NCI-H1436 treated with DMSO at 0.1 percent for 48 hours (cell line): Measurements from ENCODE around the gene UBE3C.
"Not testable (repeated sequence)": the region's sequence is repeated elsewhere in the genome, so short reads cannot be mapped to it uniquely, and the experiment has no call there.

Experiments used
- DNase-seq: peaks from one replicate; lab custom pipeline; 2025; lab: John Stamatoyannopoulos, UW

UBE3C gene

GRCh38 chr7:157271991-157272324 is 133.2 kb downstream of the UBE3C start:
- DNase-seq, result no peak

GRCh38 chr7:157272351-157273207 is 133.9 kb downstream of the UBE3C start:
- DNase-seq, result no peak

GRCh38 chr7:157273208-157274093 is 134.7 kb downstream of the UBE3C start:
- no peak for DNase-seq

GRCh38 chr7:157274094-157274634 is 135.4 kb downstream of the UBE3C start:
- not testable (repeated sequence) for DNase-seq

- no peak for DNase-seq
These were observed 136.3 kb downstream of the UBE3C start for GRCh38 chr7:157274991-157275427.

GRCh38 chr7:157276091-157276561 is 137.4 kb downstream of the UBE3C start:
- no peak for DNase-seq

- no peak for DNase-seq
These were observed 138.2 kb downstream of the UBE3C start for GRCh38 chr7:157276731-157277562.

- not testable (repeated sequence) for DNase-seq
These were observed 138.8 kb downstream of the UBE3C start for GRCh38 chr7:157277568-157277967.

- no peak for DNase-seq
These were observed 139.6 kb downstream of the UBE3C start for GRCh38 chr7:157278167-157278790.

GRCh38 chr7:157278791-157279724 is 140.3 kb downstream of the UBE3C start:
- no peak for DNase-seq

- no peak for DNase-seq
These were observed 141.1 kb downstream of the UBE3C start for GRCh38 chr7:157279741-157280215.

- no peak for DNase-seq
These were observed 141.6 kb downstream of the UBE3C start for GRCh38 chr7:157280216-157280841.

GRCh38 chr7:157281221-157281998 is 142.7 kb downstream of the UBE3C start:
- DNase-seq, result no peak

- no peak for DNase-seq
These were observed 143.5 kb downstream of the UBE3C start for GRCh38 chr7:157282141-157282801.

GRCh38 chr7:157284229-157285014 is 145.7 kb downstream of the UBE3C start:
- DNase-seq, result no peak

GRCh38 chr7:157291404-157292080 is 152.8 kb downstream of the UBE3C start:
- DNase-seq, result no peak

GRCh38 chr7:157292258-157292657 is 153.5 kb downstream of the UBE3C start:
- no peak for DNase-seq
